A673 (cell line): ENCODE measurements around the gene BPIFA2.

Experiments
- CTCF ChIP-seq: fragments of 300-800, 200-600 bp; sonication (generic); conservative IDR thresholded peaks from 2 replicates; pipeline ENCODE4 v1.5.1; 2017; ENCODE audit warnings: low read depth, mild to moderate bottlenecking, antibody characterized with exemption, low read length, moderate library complexity, mixed read lengths
- EZH2 ChIP-seq: fragments of 200-600 bp; sonication (generic); IDR thresholded peaks from 2 replicates; pipeline ENCODE4 v1.6.1; 2017; ENCODE audit warnings: borderline replicate concordance, low read depth, mild to moderate bottlenecking, mixed read lengths, antibody characterized with exemption, low read length; ENCODE audit not compliant: poor library complexity, severe bottlenecking

GRCh38 chr20:33175123-33175522 lies 7.2 kb downstream of the BPIFA2 start:
- no peak for TF ChIP-seq CTCF
- TF ChIP-seq EZH2, result no peak
